Activated B cell treated with CpG ODN at 0.5 μM for 24 hours (primary cell): ENCODE measurements around the gene SMIM20. TPM values are rescaled to one million over a fixed set of nuclear protein-coding genes. Genes with fewer than 3 reads are reported as not detected.

Experiments used
- ATAC-seq: fragments of 200-7000 bp; cut with Tn5 transposase; one replicate; pipeline ENCODE4 v1.10.0; 2021; ENCODE audit warnings: low read depth, mild to moderate bottlenecking, moderate library complexity
- CTCF ChIA-PET: fragments of 350-600 bp; sonication (Branson Sonifier 250); formaldehyde crosslinking; loops from one replicate; lab custom pipeline; 2021; ENCODE audit warnings: antibody characterized with exemption; lab: Charles Lee
- POLR2A ChIA-PET: fragments of 350-600 bp; sonication (Branson Sonifier 250); formaldehyde crosslinking; loops from one replicate; lab custom pipeline; 2021; ENCODE audit warnings: antibody characterized with exemption; lab: Charles Lee
- DNase-seq: peaks from one replicate; pipeline ENCODE4 v3.0.0; 2022
- H3K27ac Mint-ChIP-seq: one replicate; pipeline ENCODE4 v1.8.0; 2020; ENCODE audit warnings: mixed read lengths
- H3K27me3 Mint-ChIP-seq: one replicate; pipeline ENCODE4 v1.8.0; 2021; ENCODE audit warnings: mixed read lengths
- H3K36me3 Mint-ChIP-seq: one replicate; pipeline ENCODE4 v1.8.0; 2021; ENCODE audit warnings: low read depth, mixed read lengths
- H3K4me1 Mint-ChIP-seq: one replicate; pipeline ENCODE4 v1.8.0; 2021; ENCODE audit warnings: mixed read lengths
- H3K4me3 Mint-ChIP-seq: one replicate; pipeline ENCODE4 v1.8.0; 2020; ENCODE audit warnings: mild to moderate bottlenecking, mixed read lengths
- H3K9me3 Mint-ChIP-seq: one replicate; pipeline ENCODE4 v1.8.0; 2020; ENCODE audit warnings: mixed read lengths
- CTCF ChIP-seq: fragments of 200-600 bp; IDR thresholded peaks from one replicate; pipeline ENCODE4 v1.8.0; 2022; ENCODE audit warnings: antibody characterized with exemption, mild to moderate bottlenecking
- intact Hi-C: fragments of 100-400 bp; cut with micrococcal nuclease; formaldehyde crosslinking; loops from one replicate; pipeline ENCODE4 v1.15.1; 2024
- total RNA-seq: library from RNA; stranded (reverse); gene quantifications from 2 replicates; pipeline ENCODE4 v1.2.3, GENCODE V29; 2022

SMIM20 gene
- total RNA-seq, 1 donor from 2014 or later = 18.7 TPM

- DNase-seq (no peak), ATAC-seq (no peak)
- CTCF ChIA-PET = no interaction called here
- Mint-ChIP-seq H3K27ac (no peak overlapping the region), H3K9me3 (peaks cover 3% of the 10 kb centered on the region), H3K36me3 (no peaks in the 10 kb centered on the region), H3K4me1 (peaks cover 10% of the 10 kb centered on the region), H3K4me3 (no peak overlapping the region), H3K27me3 (no peaks in the 10 kb centered on the region)
- TF ChIP-seq CTCF = no peak
- POLR2A ChIA-PET = no interaction called here
- intact Hi-C loops = no loop called here
Observed at GRCh38 chr4:25977397-25978170, 63.6 kb downstream of the SMIM20 start.

- CTCF ChIA-PET = no interaction called here
- peaks cover 10% of the 10 kb centered on the region for H3K4me1 Mint-ChIP-seq
- no peaks in the 10 kb centered on the region for H3K27me3 Mint-ChIP-seq
- no peak overlapping the region for H3K27ac Mint-ChIP-seq
- DNase-seq = no peak
- intact Hi-C loops = no loop called here
- POLR2A ChIA-PET = no interaction called here
- no peak for ATAC-seq
- H3K4me3 Mint-ChIP-seq = no peak overlapping the region
- H3K9me3 Mint-ChIP-seq = peaks cover 3% of the 10 kb centered on the region
- no peak for TF ChIP-seq CTCF
- H3K36me3 Mint-ChIP-seq = no peaks in the 10 kb centered on the region
Observed at GRCh38 chr4:25978327-25978726, 64.3 kb downstream of the SMIM20 start.

Other genes with a start within 250 kb of the SMIM20 start
- 102 and 113 TPM in 2 replicates for gene SEL1L3, start 51.2 kb upstream of the SMIM20 start, total RNA-seq